Tibial nerve (tissue), 3 donors: Measurements from ENCODE around the gene RAB6C.
"Not testable (repeated sequence)": the region's sequence is repeated elsewhere in the genome, so short reads cannot be mapped to it uniquely, and the experiment has no call there.

Experiments
- POLR2A ChIP-seq, 2 donors: fragments of 450-650 bp; IDR thresholded peaks; one replicate each; pipeline ENCODE4 v1.6.1; 2017; ENCODE audit warnings: antibody characterized with exemption in 2 of 2, mild to moderate bottlenecking in 2 of 2, moderate library complexity in 2 of 2
- TF ChIP-seq, protein P1 (sequence below), 5 experiments: fragments of 200-600 bp in 3 of 5; fragments of 450-650 bp in 2 of 5; sonication (generic) in 3 of 5; IDR thresholded peaks; one replicate each; pipeline ENCODE4 v1.5.1; 2016 to 2019; ENCODE audit warnings: antibody characterized with exemption in 5 of 5, mild to moderate bottlenecking in 3 of 5, moderate library complexity in 2 of 5

DNA sequence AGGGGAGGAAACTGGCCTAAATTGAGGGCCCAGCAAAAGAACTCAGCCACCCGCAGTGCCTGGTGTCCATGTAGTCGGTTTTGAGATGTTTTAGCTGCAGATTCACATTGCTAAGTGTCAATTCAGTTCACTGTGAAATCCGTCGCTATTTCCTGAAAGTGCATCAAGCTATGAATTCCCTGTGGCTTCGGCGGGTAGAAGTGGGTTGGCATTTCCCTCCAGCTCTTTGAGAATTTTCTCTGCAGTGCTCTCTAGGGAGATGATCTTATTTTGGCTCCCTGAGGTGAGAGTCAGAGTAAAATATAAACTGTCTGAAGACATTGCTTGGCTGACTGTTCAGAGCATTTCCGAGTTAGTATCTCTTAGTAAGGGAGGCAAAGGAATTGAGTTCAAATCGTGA lies 36.0 kb upstream of the RAB6C start:
- TF ChIP-seq POLR2A (IDR thresholded peaks at IDR 0.05): not testable (repeated sequence)
- TF ChIP-seq, protein P1, sequence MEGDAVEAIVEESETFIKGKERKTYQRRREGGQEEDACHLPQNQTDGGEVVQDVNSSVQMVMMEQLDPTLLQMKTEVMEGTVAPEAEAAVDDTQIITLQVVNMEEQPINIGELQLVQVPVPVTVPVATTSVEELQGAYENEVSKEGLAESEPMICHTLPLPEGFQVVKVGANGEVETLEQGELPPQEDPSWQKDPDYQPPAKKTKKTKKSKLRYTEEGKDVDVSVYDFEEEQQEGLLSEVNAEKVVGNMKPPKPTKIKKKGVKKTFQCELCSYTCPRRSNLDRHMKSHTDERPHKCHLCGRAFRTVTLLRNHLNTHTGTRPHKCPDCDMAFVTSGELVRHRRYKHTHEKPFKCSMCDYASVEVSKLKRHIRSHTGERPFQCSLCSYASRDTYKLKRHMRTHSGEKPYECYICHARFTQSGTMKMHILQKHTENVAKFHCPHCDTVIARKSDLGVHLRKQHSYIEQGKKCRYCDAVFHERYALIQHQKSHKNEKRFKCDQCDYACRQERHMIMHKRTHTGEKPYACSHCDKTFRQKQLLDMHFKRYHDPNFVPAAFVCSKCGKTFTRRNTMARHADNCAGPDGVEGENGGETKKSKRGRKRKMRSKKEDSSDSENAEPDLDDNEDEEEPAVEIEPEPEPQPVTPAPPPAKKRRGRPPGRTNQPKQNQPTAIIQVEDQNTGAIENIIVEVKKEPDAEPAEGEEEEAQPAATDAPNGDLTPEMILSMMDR (IDR thresholded peaks at IDR 0.05): not testable (repeated sequence)
